MM.1S (cell line): Measurements from ENCODE around the gene HEBP1.

Experiments used
- CTCF ChIP-seq: fragments of 300-600 bp; sonication (generic); IDR thresholded peaks from 2 replicates; pipeline ENCODE4 v1.5.1; 2016; ENCODE audit warnings: antibody characterized with exemption, low read length, mixed read lengths
- EZH2 ChIP-seq: fragments of 300-600 bp; sonication (generic); optimal IDR thresholded peaks from 2 replicates; pipeline ENCODE3; 2017; ENCODE audit warnings: low read depth, mild to moderate bottlenecking, antibody characterized with exemption, low read length, mixed read lengths
- EZH2phosphoT487 ChIP-seq: fragments of 300-600 bp; sonication (generic); IDR thresholded peaks from 2 replicates; pipeline ENCODE4 v1.6.1; 2018; ENCODE audit warnings: antibody characterized with exemption, low read length

- TF ChIP-seq CTCF (no peak), EZH2 (no peak), EZH2phosphoT487 (no peak)
These were observed 66.3 kb downstream of the HEBP1 start for GRCh38 chr12:12933742-12934141.
